Neural cell (in vitro differentiated cells): ENCODE measurements around the gene CTSF. TPM values are rescaled to one million over a fixed set of nuclear protein-coding genes. Genes with fewer than 3 reads are reported as not detected.

Experiments used
- H2AFZ ChIP-seq: fragments of 200-600, 300-800 bp; sonication (generic), shearing (Covaris generic); 2 replicates; pipeline ENCODE4 v1.6.0; 2014; ENCODE audit warnings: low read depth, mild to moderate bottlenecking, antibody characterized with exemption, low read length, moderate library complexity
- H3F3A ChIP-seq: fragments of 200-600 bp; shearing (Covaris generic); 2 replicates; pipeline ENCODE4 v1.6.1; 2016; ENCODE audit warnings: mild to moderate bottlenecking, moderate library complexity, mixed read lengths, antibody characterized with exemption, low read length; ENCODE audit not compliant: insufficient read depth, poor library complexity, severe bottlenecking
- H3K27ac ChIP-seq: fragments of 200-600, 300-800 bp; sonication (generic), shearing (Covaris generic); 2 replicates; pipeline ENCODE4 v1.5.1; 2014; ENCODE audit warnings: mild to moderate bottlenecking, low read length, moderate library complexity
- H3K27me3 ChIP-seq: fragments of 300-800, 200-600 bp; sonication (generic), shearing (Covaris generic); 2 replicates; pipeline ENCODE4 v1.6.0; 2014; ENCODE audit warnings: mild to moderate bottlenecking, low read depth, low read length, moderate library complexity; ENCODE audit not compliant: insufficient read depth
- H3K36me3 ChIP-seq: fragments of 300-800, 200-600 bp; sonication (generic), shearing (Covaris generic); 2 replicates; pipeline ENCODE4 v1.5.1; 2014; ENCODE audit warnings: mild to moderate bottlenecking, antibody characterized with exemption, low read length, moderate library complexity; ENCODE audit not compliant: insufficient read depth
- H3K4me2 ChIP-seq: fragments of 300-800, 200-600 bp; sonication (generic), shearing (Covaris generic); 2 replicates; pipeline ENCODE4 v1.6.0; 2014; ENCODE audit warnings: mild to moderate bottlenecking, low read length
- H3K4me3 ChIP-seq: fragments of 300-800, 200-600 bp; sonication (generic), shearing (Covaris generic); 2 replicates; pipeline ENCODE4 v1.5.1; 2014; ENCODE audit warnings: mild to moderate bottlenecking, low read length, moderate library complexity
- H3K79me2 ChIP-seq: fragments of 200-600 bp; shearing (Covaris generic); replicated peaks from 2 replicates; pipeline ENCODE4 v1.6.0; 2014; ENCODE audit warnings: mild to moderate bottlenecking, low read length, moderate library complexity; ENCODE audit not compliant: insufficient read depth
- H3K9ac ChIP-seq: fragments of 300-800, 200-600 bp; sonication (generic), shearing (Covaris generic); 2 replicates; pipeline ENCODE4 v1.6.1; 2016; ENCODE audit warnings: mild to moderate bottlenecking, low read length, mixed read lengths
- H3K9me2 ChIP-seq: fragments of 200-600 bp; shearing (Covaris generic); 2 replicates; pipeline ENCODE4 v1.6.1; 2016; ENCODE audit warnings: mild to moderate bottlenecking, low read length, mixed read lengths; ENCODE audit not compliant: insufficient read depth
- H3K9me3 ChIP-seq: fragments of 200-600, 300-800 bp; sonication (generic), shearing (Covaris generic); 2 replicates; pipeline ENCODE4 v1.6.1; 2016; ENCODE audit warnings: mild to moderate bottlenecking, mixed run types, low read length, moderate library complexity, mixed read lengths
- H4K20me1 ChIP-seq: fragments of 200-600 bp; shearing (Covaris generic); 2 replicates; pipeline ENCODE4 v1.6.1; 2016; ENCODE audit warnings: mild to moderate bottlenecking, mixed run types; ENCODE audit not compliant: insufficient read depth
- EP300 ChIP-seq: fragments of 450-650 bp; conservative IDR thresholded peaks from 2 replicates; pipeline ENCODE4 v1.6.1; 2014; ENCODE audit warnings: antibody characterized with exemption, mild to moderate bottlenecking, moderate library complexity; ENCODE audit not compliant: poor library complexity, severe bottlenecking
- EZH2 ChIP-seq: fragments of 200-600, 300-800 bp; shearing (Covaris generic), sonication (generic); IDR thresholded peaks from 2 replicates; pipeline ENCODE4 v1.6.1; 2014; ENCODE audit warnings: antibody characterized with exemption, low read length, borderline replicate concordance, mild to moderate bottlenecking; ENCODE audit not compliant: insufficient read depth, poor library complexity, severe bottlenecking
- MXI1 ChIP-seq: fragments of 450-650 bp; conservative IDR thresholded peaks from 2 replicates; pipeline ENCODE4 v1.6.1; 2014; ENCODE audit warnings: antibody characterized with exemption, mild to moderate bottlenecking; ENCODE audit not compliant: poor library complexity, severe bottlenecking
- POLR2AphosphoS5 ChIP-seq: IDR thresholded peaks from 2 replicates; pipeline ENCODE4 v1.6.1; 2012
- RAD21 ChIP-seq: fragments of 450-650 bp; conservative IDR thresholded peaks from 2 replicates; pipeline ENCODE4 v1.6.1; 2014; ENCODE audit warnings: antibody characterized with exemption, mild to moderate bottlenecking, moderate library complexity
- SMC3 ChIP-seq: fragments of 450-650 bp; conservative IDR thresholded peaks from 2 replicates; pipeline ENCODE4 v1.6.1; 2014; ENCODE audit warnings: antibody characterized with exemption, mild to moderate bottlenecking, moderate library complexity; ENCODE audit not compliant: poor library complexity
- TAF1 ChIP-seq: IDR thresholded peaks from 2 replicates; pipeline ENCODE4 v1.6.1; 2012; ENCODE audit warnings: low read depth
- polyA plus RNA-seq: library from polyadenylated mRNA; depleted of rRNA; stranded (reverse); fragments of >200 nt; gene quantifications from 2 replicates; pipeline ENCODE4 v1.2.3, GENCODE V29; 2014
- TF ChIP-seq, protein P1 (sequence below): fragments of 450-650 bp; IDR thresholded peaks from 2 replicates; pipeline ENCODE4 v1.5.1; 2014; ENCODE audit warnings: antibody characterized with exemption, mild to moderate bottlenecking, moderate library complexity; ENCODE audit not compliant: poor library complexity, severe bottlenecking
- TF ChIP-seq, protein P2 (sequence below): IDR thresholded peaks from 2 replicates; pipeline ENCODE4 v1.6.1; 2012; ENCODE audit warnings: borderline replicate concordance

Gene CTSF
- polyA plus RNA-seq, 1 donor from 2014 or later = 2.7 TPM

DNA sequence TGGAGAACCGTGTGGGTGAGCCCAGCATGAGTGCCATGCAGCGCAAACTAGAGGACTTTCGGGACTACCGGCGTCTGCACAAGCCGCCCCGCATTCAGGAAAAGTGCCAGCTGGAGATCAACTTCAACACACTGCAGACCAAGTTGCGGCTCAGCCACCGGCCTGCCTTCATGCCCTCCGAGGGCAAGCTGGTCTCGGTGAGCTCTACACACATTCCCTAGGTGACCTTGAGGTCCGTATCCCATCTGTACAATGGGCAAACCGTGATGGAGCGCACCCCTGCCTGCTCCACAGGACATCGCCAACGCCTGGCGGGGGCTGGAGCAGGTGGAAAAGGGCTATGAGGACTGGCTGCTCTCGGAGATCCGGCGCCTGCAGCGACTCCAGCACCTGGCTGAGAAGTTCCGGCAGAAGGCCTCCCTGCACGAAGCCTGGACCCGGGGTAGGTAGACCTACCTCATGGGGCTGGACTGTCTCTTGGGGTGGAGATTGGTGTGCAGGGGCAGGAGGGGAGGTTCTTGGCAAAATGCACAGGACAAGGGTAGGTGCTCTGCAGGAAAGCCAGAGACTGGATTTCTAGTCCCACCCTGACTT lies 10.6 kb downstream of the CTSF start:
- Histone ChIP-seq H3K4me3 (no peak overlapping the region), H2AFZ (no peak overlapping the region), H3K36me3 (no peaks in the 10 kb centered on the region), H3F3A (no peaks in the 10 kb centered on the region), H3K27me3 (no peaks in the 10 kb centered on the region), H4K20me1 (no peaks in the 10 kb centered on the region), H3K9me2 (no peaks in the 10 kb centered on the region), H3K9me3 (no peaks in the 10 kb centered on the region), H3K79me2 (no peaks in the 10 kb centered on the region), H3K27ac (no peak overlapping the region), H3K9ac (no peak overlapping the region), H3K4me2 (no peak overlapping the region)
- TF ChIP-seq MXI1 = no peak
- no peak for TF ChIP-seq SMC3
- TF ChIP-seq, protein P1, sequence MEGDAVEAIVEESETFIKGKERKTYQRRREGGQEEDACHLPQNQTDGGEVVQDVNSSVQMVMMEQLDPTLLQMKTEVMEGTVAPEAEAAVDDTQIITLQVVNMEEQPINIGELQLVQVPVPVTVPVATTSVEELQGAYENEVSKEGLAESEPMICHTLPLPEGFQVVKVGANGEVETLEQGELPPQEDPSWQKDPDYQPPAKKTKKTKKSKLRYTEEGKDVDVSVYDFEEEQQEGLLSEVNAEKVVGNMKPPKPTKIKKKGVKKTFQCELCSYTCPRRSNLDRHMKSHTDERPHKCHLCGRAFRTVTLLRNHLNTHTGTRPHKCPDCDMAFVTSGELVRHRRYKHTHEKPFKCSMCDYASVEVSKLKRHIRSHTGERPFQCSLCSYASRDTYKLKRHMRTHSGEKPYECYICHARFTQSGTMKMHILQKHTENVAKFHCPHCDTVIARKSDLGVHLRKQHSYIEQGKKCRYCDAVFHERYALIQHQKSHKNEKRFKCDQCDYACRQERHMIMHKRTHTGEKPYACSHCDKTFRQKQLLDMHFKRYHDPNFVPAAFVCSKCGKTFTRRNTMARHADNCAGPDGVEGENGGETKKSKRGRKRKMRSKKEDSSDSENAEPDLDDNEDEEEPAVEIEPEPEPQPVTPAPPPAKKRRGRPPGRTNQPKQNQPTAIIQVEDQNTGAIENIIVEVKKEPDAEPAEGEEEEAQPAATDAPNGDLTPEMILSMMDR = no peak
- TF ChIP-seq EZH2 = no peak
- TF ChIP-seq EP300 = no peak
- TF ChIP-seq TAF1 = no peak
- TF ChIP-seq POLR2AphosphoS5 = no peak
- TF ChIP-seq, protein P2, sequence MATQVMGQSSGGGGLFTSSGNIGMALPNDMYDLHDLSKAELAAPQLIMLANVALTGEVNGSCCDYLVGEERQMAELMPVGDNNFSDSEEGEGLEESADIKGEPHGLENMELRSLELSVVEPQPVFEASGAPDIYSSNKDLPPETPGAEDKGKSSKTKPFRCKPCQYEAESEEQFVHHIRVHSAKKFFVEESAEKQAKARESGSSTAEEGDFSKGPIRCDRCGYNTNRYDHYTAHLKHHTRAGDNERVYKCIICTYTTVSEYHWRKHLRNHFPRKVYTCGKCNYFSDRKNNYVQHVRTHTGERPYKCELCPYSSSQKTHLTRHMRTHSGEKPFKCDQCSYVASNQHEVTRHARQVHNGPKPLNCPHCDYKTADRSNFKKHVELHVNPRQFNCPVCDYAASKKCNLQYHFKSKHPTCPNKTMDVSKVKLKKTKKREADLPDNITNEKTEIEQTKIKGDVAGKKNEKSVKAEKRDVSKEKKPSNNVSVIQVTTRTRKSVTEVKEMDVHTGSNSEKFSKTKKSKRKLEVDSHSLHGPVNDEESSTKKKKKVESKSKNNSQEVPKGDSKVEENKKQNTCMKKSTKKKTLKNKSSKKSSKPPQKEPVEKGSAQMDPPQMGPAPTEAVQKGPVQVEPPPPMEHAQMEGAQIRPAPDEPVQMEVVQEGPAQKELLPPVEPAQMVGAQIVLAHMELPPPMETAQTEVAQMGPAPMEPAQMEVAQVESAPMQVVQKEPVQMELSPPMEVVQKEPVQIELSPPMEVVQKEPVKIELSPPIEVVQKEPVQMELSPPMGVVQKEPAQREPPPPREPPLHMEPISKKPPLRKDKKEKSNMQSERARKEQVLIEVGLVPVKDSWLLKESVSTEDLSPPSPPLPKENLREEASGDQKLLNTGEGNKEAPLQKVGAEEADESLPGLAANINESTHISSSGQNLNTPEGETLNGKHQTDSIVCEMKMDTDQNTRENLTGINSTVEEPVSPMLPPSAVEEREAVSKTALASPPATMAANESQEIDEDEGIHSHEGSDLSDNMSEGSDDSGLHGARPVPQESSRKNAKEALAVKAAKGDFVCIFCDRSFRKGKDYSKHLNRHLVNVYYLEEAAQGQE = no peak
- TF ChIP-seq RAD21 = no peak

DNA sequence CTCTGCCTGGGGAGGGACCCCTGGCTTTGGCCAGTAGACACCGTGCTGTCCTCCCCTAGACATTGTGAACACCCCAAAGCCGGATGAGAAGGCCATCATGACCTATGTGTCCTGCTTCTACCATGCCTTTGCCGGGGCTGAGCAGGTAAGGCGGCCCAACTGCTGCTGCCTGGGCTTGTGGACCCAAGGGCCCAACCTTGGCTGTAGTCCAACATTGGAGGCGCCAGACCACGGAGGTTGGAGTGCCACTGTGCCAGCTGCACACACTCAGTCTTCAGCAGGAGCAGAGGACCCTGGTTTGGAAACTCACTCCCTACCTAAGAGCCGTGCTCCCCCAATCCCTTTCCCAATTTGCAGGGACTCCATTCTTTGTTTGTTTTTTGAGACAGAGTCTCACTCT lies 12.3 kb downstream of the CTSF start:
- no peak overlapping the region for H3K9ac ChIP-seq
- H2AFZ ChIP-seq = no peak overlapping the region
- H3K4me2 ChIP-seq = no peak overlapping the region
- no peak overlapping the region for H3K27ac ChIP-seq
- H3K9me2 ChIP-seq = no peaks in the 10 kb centered on the region
- H3K36me3 ChIP-seq = no peaks in the 10 kb centered on the region
- no peaks in the 10 kb centered on the region for H3F3A ChIP-seq
- H4K20me1 ChIP-seq = no peaks in the 10 kb centered on the region
- no peak overlapping the region for H3K4me3 ChIP-seq
- no peaks in the 10 kb centered on the region for H3K79me2 ChIP-seq
- no peaks in the 10 kb centered on the region for H3K27me3 ChIP-seq
- TF ChIP-seq SMC3 (no peak), TAF1 (no peak), POLR2AphosphoS5 (no peak), RAD21 (no peak), EZH2 (no peak), MXI1 (no peak), EP300 (no peak)
- TF ChIP-seq, protein P1 = no peak
- TF ChIP-seq, protein P2 = no peak
- no peaks in the 10 kb centered on the region for H3K9me3 ChIP-seq
